GM18498 (cell line): Measurements from ENCODE around the gene ITFG2.
"Not testable (repeated sequence)": the region's sequence is repeated elsewhere in the genome, so short reads cannot be mapped to it uniquely, and the experiment has no call there.

ENCODE experiments used
- ATAC-seq: cut with Tn5 transposase; IDR thresholded peaks from one replicate; pipeline ENCODE4 v1.9.1; 2021; ENCODE audit warnings: mild to moderate bottlenecking, moderate library complexity; ENCODE audit not compliant: unreplicated experiment

ITFG2 gene

DNA sequence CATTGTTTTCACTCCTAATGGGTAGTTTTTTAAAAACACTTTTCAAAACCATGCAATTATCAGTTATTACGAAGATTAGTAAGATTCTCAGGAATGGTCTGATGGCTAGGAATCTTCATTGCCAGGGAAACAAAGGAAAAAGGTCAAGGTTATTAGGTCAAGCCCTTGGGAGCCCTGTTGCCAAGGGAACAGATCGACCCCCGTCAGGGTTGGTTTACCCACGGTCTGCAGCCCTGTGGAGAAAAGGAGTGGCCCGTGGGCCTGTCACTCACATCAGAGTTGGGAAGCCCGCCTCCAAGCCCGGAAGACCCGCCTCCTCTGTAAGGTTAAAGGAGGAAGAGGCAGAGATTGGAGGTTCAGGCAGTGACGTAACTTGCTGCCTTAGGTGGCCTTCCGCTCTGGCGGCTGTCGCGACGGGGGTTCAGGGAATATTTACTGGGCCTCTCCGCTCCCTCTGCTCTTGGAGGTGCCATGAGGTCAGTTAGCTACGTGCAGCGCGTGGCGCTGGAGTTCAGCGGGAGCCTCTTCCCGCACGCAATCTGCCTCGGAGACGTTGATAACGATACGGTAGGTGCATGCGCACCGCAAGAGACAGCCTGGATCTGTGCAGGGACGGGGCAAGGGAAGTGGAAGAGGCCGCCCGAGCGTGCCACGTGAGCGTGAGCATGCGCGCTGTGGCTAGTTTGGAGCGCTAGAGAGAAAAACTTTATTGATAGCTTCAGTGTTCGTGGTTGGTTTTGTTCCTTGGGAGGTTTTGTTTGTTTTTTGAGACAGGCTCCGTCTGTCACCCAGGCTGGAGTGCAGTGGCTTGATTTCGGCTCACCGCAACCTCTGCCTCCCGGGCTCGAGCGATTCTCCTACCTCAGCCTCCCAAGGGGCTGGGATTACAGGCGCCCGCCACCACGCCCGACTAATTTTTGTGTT lies at the start of gene ITFG2:
Gene ITFG2 (plus strand): TSS at position 379 of the 924 bp plus-strand sequence. CDS start 93 bp downstream, at position 472.
- ATAC-seq: peak; percentile 94

DNA sequence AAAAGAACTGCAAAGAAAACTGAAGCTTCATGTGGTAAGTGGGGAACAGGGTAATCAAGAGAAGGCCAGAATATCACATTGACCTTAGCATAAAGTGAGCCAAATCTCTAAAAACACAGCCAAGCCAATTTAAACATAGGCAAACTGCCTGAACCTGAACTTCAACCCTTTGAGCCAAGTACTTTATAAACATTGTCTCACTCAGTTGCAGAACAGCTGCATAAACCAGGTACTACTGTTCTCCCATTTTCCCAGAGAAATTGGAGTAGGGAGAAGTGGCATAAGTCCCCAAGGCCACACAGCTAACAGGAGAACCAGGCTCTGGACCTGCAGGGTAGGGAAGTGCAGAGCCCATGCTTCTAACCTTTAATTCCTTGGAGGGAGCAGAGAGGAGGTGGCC lies 48.1 kb upstream of the ITFG2 start:
- no peak for ATAC-seq

DNA sequence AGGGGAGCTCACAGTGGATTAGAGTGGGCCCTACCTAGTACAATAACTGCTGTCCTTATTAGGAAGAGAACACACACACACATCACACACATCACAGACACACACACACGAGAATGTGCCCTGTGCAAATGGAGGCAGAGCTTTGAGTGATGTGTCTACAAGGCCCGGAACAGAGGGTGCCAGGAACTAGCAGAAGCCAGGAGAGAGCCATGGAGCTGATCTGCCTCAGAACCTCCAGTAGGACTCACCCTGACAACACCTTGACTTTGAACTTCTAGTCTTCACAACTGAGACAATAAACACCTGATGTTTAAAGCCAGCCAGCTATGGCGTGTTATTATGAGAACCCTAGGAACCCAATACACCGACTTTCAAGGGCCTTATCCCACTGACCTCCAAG lies 47.4 kb upstream of the ITFG2 start:
- ATAC-seq: no peak

DNA sequence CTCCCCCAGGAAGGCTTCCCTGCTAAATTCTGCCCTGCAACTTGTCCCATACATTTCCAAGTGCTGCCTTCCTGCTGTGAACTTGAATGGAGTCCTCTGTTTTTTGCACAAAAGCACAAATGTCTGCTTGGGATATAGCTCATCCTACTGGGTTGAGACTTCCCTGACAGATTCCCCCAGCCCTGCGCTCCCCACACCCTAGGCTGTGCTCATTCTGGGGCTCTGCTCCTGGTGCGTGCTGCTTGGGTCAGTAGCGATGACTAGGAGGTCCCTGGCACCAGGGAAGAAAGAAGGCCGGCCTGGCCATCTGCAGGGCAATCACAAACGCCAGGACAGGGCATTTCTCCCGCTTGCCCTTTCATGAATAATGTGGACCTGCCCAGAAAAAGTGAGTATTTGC lies 46.9 kb upstream of the ITFG2 start:
- ATAC-seq: no peak

DNA sequence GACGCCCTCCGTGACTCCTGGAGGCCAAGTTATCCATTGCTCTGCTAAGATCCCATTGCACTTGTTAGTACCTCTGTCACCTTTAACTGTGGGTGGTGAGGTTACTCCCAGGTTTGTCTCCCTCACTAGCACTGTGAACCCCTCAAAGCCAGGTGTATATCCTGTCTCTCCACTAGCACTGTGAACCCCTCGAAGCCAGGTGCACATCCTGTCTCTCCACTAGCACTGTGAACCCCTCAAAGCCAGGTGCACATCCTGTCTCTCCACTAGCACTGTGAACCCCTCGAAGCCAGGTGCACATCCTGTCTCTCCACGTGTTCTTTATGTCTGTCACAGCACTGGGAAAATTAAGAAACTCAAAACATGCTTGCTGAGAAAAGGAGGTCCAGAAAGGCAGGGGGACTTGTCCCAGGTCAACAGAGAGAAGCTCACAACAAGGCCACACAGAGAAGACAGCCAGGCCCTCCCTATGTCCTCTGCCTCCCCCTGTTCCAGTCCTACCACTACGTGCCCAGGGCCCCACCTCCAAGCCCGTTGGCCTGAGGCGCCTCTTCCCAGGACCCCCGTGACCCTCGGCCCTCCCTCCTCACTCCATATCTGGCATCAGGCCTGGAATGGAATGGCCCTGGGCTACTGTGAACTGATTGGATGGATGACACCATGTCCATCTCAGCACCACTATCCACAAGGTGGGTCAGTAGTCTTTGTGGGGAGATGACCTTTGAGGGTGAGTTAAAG lies 44.1 kb upstream of the ITFG2 start:
- no peak for ATAC-seq

DNA sequence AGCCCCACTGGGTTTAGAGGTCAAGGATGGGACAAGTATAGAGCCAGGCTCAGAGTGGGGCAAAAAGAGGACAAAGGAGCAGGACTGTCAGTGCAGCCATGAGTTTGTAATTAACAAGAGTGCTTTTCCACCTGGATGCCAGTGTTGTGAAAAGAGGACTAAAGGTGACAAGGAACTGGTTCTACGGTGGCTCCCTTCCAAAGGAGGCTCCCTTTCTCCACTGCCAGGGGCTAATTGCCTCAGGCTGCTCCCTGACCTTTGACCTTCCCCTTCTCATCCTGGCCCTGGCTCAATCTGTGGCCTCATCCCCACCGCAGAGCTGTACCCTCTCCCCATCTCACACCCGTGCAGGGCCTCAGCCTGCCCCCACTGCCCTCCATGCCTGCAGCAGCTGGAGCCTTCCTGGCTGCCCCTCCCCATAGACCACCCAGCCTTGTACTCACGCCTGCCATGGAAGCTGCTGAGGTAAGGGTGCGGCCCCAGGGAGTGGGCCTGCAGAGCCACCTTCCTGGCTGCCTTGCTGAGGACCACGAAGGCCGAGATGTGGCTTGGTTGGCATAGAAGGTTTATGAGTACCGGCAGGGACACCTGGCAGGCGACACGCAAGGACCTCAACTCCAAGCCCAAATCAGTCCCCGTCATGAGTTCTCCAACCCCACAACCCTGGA lies 42.5 kb upstream of the ITFG2 start:
- no peak for ATAC-seq

DNA sequence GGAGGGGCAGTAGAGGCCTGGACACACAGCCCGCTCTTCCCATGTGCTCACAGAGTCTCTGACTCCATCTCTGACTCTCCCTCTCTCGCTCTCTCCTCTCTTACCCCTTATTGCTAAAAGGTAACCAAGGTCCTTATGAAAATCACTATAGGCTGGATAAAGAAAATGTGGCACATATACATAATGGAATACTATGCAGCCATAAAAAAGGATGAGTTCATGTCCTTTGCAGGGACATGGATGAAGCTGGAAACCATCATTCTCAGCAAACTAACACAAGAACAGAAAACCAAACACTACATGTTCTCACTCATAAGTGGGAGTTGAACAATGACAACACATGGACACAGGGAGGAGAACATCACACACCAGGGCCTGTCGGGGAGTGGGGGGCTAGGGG lies 41.9 kb upstream of the ITFG2 start:
- not testable (repeated sequence) for ATAC-seq

DNA sequence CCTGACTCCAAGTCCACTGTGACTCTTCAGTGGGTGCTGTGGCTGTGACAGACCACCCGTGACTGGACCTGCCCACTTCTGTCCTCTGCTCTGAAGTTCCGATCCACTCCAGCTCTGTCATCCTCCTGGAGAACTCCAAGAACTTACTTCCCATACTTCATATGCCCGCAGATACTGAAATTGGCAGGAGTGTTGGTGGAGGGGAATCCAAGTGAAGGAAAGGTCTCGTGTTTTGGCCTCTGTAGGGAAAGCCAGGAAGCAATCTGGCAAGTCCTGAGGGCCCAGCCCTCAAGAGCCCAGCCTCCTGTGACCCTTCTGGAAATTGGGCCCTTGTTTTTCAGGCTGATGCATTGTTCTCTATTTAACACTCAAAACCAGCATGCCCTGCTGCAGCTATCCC lies 40.1 kb upstream of the ITFG2 start:
- ATAC-seq: no peak

DNA sequence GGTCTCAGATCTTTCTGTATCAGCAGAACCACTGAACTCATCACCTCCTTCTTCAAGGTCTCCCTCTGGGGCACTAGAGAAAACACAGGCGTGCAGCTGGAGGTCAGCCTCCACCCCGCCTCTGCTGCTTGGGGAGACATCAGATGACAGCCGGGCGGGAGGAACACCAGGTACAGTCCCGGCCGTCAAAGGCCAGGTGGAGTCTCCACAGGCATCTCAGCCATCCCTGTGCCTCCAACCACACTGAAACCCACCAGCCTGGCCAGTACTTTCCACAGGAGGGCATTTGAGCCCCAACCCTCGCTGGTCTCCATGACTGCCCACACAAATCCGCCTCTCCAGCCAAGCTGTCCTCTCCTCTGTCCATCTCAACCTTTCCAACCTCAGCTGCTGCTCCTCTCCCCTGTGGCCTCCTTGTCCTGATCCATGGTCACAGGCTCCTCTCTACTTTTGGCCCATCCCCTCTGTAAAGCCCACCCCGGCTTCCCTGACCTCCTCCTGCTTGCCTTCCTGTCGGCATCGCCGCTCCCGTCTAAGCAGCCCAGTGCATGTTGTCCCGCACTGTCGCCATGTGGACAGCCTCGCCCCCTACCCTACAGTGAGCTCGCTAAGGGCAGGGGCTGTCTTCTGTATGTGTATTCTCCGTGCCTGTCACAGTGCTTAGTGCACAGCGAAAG lies 39.1 kb upstream of the ITFG2 start:
- ATAC-seq: no peak

DNA sequence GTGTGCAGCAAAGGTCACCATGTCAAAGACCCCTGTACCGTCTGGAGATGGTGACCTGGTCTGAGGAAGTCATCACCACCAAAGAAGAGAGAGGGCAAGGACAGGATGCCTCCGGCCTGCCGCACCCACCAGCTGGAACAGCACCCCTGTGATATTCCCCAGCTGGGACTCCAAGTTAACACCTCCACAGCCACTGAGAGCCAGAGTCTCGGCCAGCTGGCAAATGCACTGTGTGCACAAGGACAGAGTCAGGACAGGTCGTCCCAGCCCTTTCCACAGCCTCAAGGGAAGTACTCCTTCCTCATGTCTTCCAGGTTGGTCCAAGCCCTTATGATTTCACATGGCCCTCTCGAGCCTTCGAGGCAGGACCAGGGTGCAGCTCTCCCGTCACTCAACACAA lies 37.0 kb upstream of the ITFG2 start:
- no peak for ATAC-seq

DNA sequence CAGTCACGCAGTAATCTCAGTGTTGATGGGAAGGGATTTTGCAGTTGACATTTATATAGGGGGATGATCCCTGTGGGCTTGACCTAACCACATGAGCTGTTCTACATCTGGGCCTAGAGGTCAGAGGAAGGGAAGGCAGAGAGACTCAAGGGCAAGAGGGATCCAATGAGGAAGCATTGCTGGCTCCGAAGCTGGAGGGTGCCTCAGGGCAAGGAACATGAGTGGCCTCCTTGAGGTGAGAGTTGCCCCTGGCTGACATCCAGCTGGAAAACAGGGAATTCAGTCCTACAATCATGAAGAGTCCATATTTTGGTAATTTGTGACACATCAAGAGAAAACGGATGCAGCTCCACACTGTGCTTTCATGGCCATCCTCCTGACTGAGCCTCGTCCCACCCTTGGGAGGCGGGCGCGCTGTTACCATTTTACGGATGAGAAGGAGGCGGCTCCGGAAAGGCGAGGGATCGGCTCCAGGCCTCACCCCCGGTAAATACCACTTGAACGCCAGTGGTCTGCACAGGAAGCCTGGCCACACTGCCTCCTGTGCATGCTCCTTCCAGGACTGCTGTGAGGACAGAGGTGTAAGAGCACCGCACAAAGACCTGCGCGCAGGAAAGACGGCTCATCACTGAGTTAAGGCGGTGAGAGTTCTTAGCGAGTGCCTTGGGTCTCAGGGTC lies 36.2 kb upstream of the ITFG2 start:
- no peak for ATAC-seq

DNA sequence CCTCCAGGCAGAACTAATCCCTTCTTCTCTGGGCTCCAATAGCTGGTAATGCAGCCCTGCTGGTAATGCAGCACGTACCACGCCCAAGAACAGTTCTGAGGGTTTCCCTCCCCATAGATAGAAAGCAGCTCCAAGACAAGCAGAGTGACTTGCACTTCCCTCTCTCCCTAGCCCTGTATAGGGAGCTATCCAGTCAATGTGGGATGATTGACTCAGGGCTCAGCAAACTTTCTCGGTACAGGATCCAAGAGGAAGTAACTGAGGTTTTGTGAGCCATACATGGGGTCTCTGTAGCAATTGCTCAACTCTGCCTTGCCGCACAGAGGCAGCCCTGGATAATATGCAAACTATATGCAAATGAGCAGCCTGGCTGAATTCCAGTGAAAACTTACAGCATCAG lies 33.2 kb upstream of the ITFG2 start:
- ATAC-seq: no peak

DNA sequence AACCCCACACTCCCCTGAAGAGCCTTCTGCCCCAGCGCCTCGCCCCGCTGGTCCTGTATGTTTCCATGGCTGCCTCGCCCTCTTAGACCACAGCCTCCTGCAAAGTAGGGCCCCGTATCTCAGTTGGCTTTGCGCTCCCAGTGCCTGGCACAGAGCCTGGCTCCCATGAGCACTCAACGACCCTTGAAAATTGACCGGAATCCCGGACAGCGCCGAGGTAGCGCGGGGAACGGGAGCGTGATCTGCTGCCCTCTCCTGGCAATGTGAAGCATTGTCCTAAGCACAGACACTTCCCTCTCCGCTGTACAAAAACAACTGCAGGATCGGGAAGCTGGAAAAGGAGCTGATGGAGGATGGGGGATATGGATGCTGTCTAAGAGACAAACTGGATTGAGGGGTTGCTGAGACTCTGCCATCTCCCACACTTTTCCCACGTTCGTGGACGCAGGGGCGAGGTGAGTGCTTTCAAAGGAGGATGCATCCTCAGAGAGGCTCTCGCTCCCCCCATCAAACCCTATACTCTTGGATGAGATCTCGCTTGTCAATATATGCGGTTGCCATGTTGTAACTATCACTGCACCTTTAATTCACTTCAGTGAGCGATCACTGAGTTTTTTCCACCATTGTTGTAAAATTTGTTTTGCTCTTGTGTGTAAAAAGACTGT lies 28.4 kb upstream of the ITFG2 start:
- no peak for ATAC-seq

DNA sequence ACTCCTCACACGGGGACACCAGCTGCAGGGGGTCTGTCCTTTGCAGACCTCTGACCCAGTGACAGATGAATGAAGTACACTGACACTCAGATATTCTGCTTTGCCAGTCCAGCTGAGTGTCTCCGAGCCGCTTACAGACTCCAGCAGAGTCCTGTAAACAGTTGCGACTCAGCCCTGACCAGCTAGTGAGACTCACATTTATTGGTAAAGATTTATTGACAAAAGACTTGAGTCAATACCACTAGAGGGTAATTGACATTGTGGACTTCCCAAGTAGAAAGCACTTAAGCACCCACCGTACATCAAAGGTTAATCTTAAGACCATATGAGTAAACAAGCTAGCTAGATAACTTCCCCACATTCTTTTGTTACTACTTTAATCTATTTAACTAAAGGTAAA lies 27.5 kb upstream of the ITFG2 start:
- no peak for ATAC-seq

DNA sequence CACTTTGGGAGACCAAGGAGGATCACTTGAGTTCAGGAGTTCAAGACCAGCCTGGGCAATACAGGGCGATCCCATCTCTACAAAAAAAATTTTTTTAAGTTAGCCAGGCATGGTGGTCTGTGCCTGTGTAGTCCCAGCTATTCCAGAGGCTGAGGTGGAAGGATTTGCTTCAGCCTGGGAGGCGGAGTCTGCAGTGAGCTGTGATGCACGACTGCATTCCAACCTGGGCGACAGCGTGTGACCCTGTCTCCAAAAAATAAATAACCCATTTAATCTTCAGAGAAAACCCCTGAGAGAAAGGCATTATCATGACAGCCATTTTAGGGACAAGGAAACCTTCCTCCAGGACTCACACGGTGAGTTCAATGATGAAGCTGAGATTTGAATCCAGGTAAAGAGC lies 21.4 kb upstream of the ITFG2 start:
- no peak for ATAC-seq

DNA sequence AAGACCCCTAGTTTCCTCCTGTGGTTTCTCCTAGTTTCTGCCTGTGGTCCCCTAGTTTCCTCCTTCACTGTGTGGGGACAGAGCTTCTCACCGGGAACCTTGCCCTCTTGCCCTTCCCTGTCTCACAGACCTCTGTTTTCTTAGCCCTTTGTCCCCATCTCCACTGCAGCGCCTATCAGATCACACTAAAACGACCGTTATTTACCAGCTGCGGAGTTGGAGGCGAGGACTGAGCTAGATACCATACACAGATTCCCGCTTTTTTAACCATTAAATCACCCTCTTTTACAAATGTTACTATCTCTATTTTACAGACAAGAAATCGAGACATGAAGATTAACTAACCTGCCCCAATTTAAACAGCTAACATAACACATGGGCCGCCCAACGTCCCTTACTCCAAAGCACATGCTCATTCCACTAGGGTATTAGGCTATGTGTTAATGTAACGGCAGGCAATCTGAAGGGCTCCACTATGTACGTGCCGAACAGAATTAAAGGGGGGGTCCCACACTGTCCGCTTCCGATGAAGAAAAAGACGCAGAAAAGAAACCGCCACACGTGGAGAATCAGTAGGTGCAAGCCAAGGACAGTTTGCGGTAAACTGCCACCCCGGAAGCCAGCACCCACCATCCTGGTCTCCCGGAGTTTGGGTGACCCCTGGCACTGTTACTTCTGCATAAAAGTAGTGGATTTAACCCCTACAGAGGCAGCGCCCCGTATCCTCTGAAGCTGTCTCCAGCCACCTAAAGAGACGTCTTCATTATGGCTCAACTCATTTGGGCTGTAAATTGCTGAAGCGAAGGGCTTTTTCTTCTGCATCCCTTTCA lies 19.6 kb upstream of the ITFG2 start:
- no peak for ATAC-seq

DNA sequence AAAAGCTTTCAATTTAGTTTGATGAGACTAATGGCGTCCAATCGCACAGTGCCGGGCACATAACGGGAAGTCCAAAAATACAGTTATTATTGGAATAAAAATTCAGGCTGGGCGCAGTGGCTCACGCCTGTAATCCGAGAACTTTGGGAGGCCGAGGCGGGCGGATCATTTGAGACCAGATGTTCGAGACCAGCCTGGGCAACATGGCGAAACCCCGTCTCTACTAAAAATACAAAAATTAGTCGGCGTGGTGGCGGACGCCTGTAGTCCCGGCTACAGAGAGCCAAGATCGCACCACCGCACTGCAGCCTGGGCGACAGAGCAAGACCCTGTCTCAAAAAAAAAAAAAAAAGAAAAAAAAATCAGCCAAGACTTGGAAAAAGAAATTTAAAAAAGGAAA lies 18.9 kb upstream of the ITFG2 start:
- no peak for ATAC-seq

DNA sequence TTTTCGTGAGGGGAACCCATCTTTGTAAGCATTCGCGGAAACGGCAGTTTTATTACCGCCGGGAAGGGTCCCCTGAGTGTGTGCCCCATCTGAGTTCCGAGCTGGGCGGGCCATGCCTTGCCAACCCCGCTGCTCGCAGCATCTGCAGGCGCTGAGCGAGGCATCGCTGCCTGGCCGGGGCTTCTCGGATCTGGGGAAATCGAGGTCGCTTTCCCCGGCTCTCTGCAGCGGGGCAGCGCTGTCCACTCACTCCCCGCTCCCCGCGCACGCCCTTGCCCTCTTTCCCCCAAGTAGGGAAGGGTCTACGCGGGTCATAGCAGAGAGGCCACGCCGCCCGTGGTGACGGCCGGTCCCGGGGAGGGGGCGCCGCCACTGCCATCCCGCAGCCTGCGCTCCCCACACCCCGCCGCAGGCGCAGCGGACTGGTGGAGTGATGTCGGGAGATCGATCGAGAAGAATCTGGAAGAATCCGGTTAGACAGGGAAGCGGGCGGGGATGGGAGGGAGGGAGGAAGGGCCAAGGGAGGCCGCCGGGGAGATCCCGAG lies 18.2 kb upstream of the ITFG2 start:
- peak; percentile 15 for ATAC-seq
